ENCODE data around the gene CCDC159. TPM values are rescaled to one million over a fixed set of nuclear protein-coding genes. Genes with fewer than 3 reads are reported as not detected.
"Not testable (repeated sequence)": the region's sequence is repeated elsewhere in the genome, so short reads cannot be mapped to it uniquely, and the experiment has no call there.

Gene CCDC159
- total and polyA plus RNA-seq, 2 donors (not counting 1 experiment from before 2014, with no cell fraction given), result 10.1 to 14.4 TPM

DNA sequence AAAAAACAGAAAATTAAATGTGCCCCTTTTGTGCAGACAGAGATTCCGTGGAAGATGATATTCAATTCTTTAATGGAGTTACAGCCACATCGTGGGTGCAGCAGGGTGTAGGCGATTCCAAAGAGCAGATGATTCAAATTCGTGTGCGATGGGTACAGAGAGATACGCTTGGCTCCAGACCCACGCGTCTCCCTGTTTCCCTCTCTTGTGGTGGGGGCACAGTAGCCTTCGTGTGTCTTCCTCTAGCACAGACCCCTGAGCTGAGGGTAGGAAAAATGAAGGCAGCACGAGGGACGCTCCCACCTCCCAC lies 45.6 kb upstream of the CCDC159 start:
- Histone ChIP-seq H3K4me2 (ENCODE audit: extremely low read depth, insufficient read depth, low read length) (no peak overlapping the region), H3K36me3 (ENCODE audit: control insufficient read depth, insufficient read depth, low read length) (no peaks in the 10 kb centered on the region), H2AFZ (ENCODE audit: low read length) (no peak overlapping the region), H4K20me1 (ENCODE audit: control insufficient read depth, extremely low read depth, insufficient read depth, low read length) (no peaks in the 10 kb centered on the region), H3K4me1 (ENCODE audit: control insufficient read depth, extremely low read depth, insufficient read depth, low read length) (no peaks in the 10 kb centered on the region), H3K27me3 (ENCODE audit: control insufficient read depth, insufficient read depth, low read length) (peaks cover 2% of the 10 kb centered on the region), H3K79me2 (ENCODE audit: control insufficient read depth, insufficient read depth, low read length) (no peaks in the 10 kb centered on the region), H3K27ac (ENCODE audit: insufficient read depth, low read length) (no peak overlapping the region), H3K9me3 (ENCODE audit: control insufficient read depth, insufficient read depth, low read depth, low read length) (no peaks in the 10 kb centered on the region), H3K4me3 (replicated peaks in 1 of 4; ENCODE audit: control extremely low read depth in 1 of 4, insufficient read depth in 1 of 4, low read depth in 3 of 4, low read length in 4 of 4) (no peak overlapping the region), H3K9ac (ENCODE audit: insufficient read depth, low read length) (no peak overlapping the region)
- DNase-seq (ENCODE audit: low read depth in 2 of 2), result no peak
- TF ChIP-seq EZH2 (IDR thresholded peaks at IDR 0.05; ENCODE audit: low read length, missing control alignments), result no peak
- no peak for TF ChIP-seq CTCF (conservative IDR thresholded peaks at IDR 0.05 in 1 of 2, IDR thresholded peaks at IDR 0.05 in 1 of 2; ENCODE audit: low read depth in 1 of 2, low read length in 2 of 2)

DNA sequence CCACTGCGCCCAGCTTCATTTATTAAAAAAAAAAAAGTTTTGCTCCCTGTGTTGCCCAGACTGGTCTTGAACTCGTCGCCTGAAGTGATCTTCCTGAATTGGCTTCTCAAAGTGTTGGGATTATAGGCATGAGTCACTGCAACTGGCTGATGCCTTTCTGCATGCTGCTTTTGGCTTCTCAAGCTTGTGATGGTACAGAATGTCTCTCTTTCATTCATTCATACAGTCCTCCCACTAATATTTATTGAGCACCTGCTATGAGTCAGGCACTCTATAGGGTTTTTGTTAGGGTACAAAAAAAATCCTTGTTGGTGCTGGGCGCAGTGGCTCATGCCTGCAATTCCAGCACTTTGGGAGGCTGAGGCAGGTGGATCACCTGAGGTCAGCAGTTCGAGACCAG lies 41.4 kb upstream of the CCDC159 start:
- no peaks in the 10 kb centered on the region for H3K4me1 ChIP-seq (ENCODE audit: control insufficient read depth, extremely low read depth, insufficient read depth, low read length)
- no peak overlapping the region for H2AFZ ChIP-seq (ENCODE audit: low read length)
- H3K9me3 ChIP-seq (ENCODE audit: control insufficient read depth, insufficient read depth, low read depth, low read length), result no peaks in the 10 kb centered on the region
- H3K27me3 ChIP-seq (ENCODE audit: control insufficient read depth, insufficient read depth, low read length), result peaks cover 5% of the 10 kb centered on the region
- no peak overlapping the region for H3K9ac ChIP-seq (ENCODE audit: insufficient read depth, low read length)
- no peaks in the 10 kb centered on the region for H3K36me3 ChIP-seq (ENCODE audit: control insufficient read depth, insufficient read depth, low read length)
- no peak overlapping the region for H3K27ac ChIP-seq (ENCODE audit: insufficient read depth, low read length)
- no peak overlapping the region for H3K4me2 ChIP-seq (ENCODE audit: extremely low read depth, insufficient read depth, low read length)
- no peaks in the 10 kb centered on the region for H4K20me1 ChIP-seq (ENCODE audit: control insufficient read depth, extremely low read depth, insufficient read depth, low read length)
- no peak overlapping the region for H3K4me3 ChIP-seq (replicated peaks in 1 of 4; ENCODE audit: control extremely low read depth in 1 of 4, insufficient read depth in 1 of 4, low read depth in 3 of 4, low read length in 4 of 4)
- no peaks in the 10 kb centered on the region for H3K79me2 ChIP-seq (ENCODE audit: control insufficient read depth, insufficient read depth, low read length)
- TF ChIP-seq EZH2 (IDR thresholded peaks at IDR 0.05; ENCODE audit: low read length, missing control alignments), result no peak
- TF ChIP-seq CTCF (conservative IDR thresholded peaks at IDR 0.05 in 1 of 2, IDR thresholded peaks at IDR 0.05 in 1 of 2; ENCODE audit: low read depth in 1 of 2, low read length in 2 of 2), result no peak
- no peak for DNase-seq (ENCODE audit: low read depth in 2 of 2)

DNA sequence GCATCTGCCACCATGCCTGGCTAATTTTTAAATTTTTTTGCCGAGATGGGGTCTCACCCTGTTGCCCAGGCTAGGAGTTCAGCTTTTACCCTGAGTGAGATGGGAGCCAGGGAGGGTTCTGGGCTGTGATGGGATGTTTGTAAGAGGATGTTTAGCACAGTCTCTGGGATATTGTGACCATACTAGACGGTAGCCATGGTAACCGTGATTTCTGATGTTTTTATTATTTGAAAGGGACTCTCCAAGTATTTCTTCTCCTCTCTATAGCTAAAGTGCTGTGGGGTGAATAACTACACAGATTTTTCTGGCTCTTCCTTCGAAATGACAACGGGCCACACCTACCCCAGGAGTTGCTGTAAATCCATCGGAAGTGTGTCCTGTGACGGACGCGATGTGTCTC lies 40.0 kb upstream of the CCDC159 start:
- Histone ChIP-seq H3K4me3 (replicated peaks in 1 of 4; ENCODE audit: control extremely low read depth in 1 of 4, insufficient read depth in 1 of 4, low read depth in 3 of 4, low read length in 4 of 4) (no peak overlapping the region), H4K20me1 (ENCODE audit: control insufficient read depth, extremely low read depth, insufficient read depth, low read length) (no peaks in the 10 kb centered on the region), H3K4me1 (ENCODE audit: control insufficient read depth, extremely low read depth, insufficient read depth, low read length) (no peaks in the 10 kb centered on the region), H3K4me2 (ENCODE audit: extremely low read depth, insufficient read depth, low read length) (no peak overlapping the region), H2AFZ (ENCODE audit: low read length) (no peak overlapping the region), H3K27ac (ENCODE audit: insufficient read depth, low read length) (no peak overlapping the region), H3K27me3 (ENCODE audit: control insufficient read depth, insufficient read depth, low read length) (peaks cover 3% of the 10 kb centered on the region), H3K9me3 (ENCODE audit: control insufficient read depth, insufficient read depth, low read depth, low read length) (no peaks in the 10 kb centered on the region), H3K9ac (ENCODE audit: insufficient read depth, low read length) (no peak overlapping the region), H3K79me2 (ENCODE audit: control insufficient read depth, insufficient read depth, low read length) (no peaks in the 10 kb centered on the region), H3K36me3 (ENCODE audit: control insufficient read depth, insufficient read depth, low read length) (no peaks in the 10 kb centered on the region)
- TF ChIP-seq CTCF (conservative IDR thresholded peaks at IDR 0.05 in 1 of 2, IDR thresholded peaks at IDR 0.05 in 1 of 2; ENCODE audit: low read depth in 1 of 2, low read length in 2 of 2) (no peak), EZH2 (IDR thresholded peaks at IDR 0.05; ENCODE audit: low read length, missing control alignments) (no peak)
- no peak for DNase-seq (ENCODE audit: low read depth in 2 of 2)

- H2AFZ ChIP-seq (ENCODE audit: low read length); H4K20me1 ChIP-seq (ENCODE audit: control insufficient read depth, extremely low read depth, insufficient read depth, low read length); H3K4me3 ChIP-seq (replicated peaks in 1 of 4; ENCODE audit: control extremely low read depth in 1 of 4, insufficient read depth in 1 of 4, low read depth in 3 of 4, low read length in 4 of 4); H3K9me3 ChIP-seq (ENCODE audit: control insufficient read depth, insufficient read depth, low read depth, low read length); DNase-seq (ENCODE audit: low read depth in 2 of 2); H3K4me2 ChIP-seq (ENCODE audit: extremely low read depth, insufficient read depth, low read length); H3K9ac ChIP-seq (ENCODE audit: insufficient read depth, low read length); H3K36me3 ChIP-seq (ENCODE audit: control insufficient read depth, insufficient read depth, low read length); H3K79me2 ChIP-seq (ENCODE audit: control insufficient read depth, insufficient read depth, low read length); H3K27me3 ChIP-seq (ENCODE audit: control insufficient read depth, insufficient read depth, low read length); H3K27ac ChIP-seq (ENCODE audit: insufficient read depth, low read length): not testable (repeated sequence)
- H3K4me1 ChIP-seq (ENCODE audit: control insufficient read depth, extremely low read depth, insufficient read depth, low read length), result peaks cover 14% of the 10 kb centered on the region
These were observed 25.9 kb upstream of the CCDC159 start for GRCh38 chr19:11320278-11320995.

Measured in fibroblast of lung (primary cell).